B cell (primary cell): ENCODE data around the gene SAT2. TPM values are rescaled to one million over a fixed set of nuclear protein-coding genes. Genes with fewer than 3 reads are reported as not detected.

ENCODE experiments used
- ATAC-seq: fragments of 200-7000 bp; cut with Tn5 transposase; one replicate; pipeline ENCODE4 v1.10.0; 2021; ENCODE audit warnings: low read depth, mild to moderate bottlenecking, moderate number of reproducible peaks, moderate library complexity
- CTCF ChIA-PET: fragments of 350-600 bp; sonication (Branson Sonifier 250); formaldehyde crosslinking; loops from one replicate; lab custom pipeline; 2021; ENCODE audit warnings: antibody characterized with exemption, inconsistent platforms; lab: Charles Lee
- POLR2A ChIA-PET: fragments of 350-600 bp; sonication (Branson Sonifier 250); formaldehyde crosslinking; loops from one replicate; lab custom pipeline; 2021; ENCODE audit warnings: antibody characterized with exemption; lab: Charles Lee
- DNase-seq: peaks from one replicate; pipeline ENCODE4 v3.0.0; 2013
- H2AFZ ChIP-seq: 2 replicates; pipeline ENCODE4 v1.6.1; 2012; ENCODE audit warnings: mild to moderate bottlenecking, low read depth, low read length; ENCODE audit not compliant: insufficient read depth, poor library complexity, severe bottlenecking
- H3K27ac ChIP-seq, 2 donors: 1 replicate in 1 of 2; 2 replicates in 1 of 2; pipeline ENCODE4 v1.5.1; 2012 to 2013; ENCODE audit warnings: low read length in 2 of 2, mild to moderate bottlenecking in 2 of 2, moderate library complexity in 1 of 2
- H3K27me3 ChIP-seq, 4 experiments: fragments of 200-600 bp in 1 of 4; sonication (generic) in 1 of 4; replicated peaks in 1 of 4; 1 replicate in 2 of 4; 2 replicates in 2 of 4; pipeline versions ENCODE4 v1.6.1 to v1.7.0; 2013 to 2016; ENCODE audit warnings: low read length in 3 of 4, mild to moderate bottlenecking in 2 of 4, mixed read lengths in 1 of 4, moderate library complexity in 1 of 4; ENCODE audit not compliant: insufficient read depth in 4 of 4, control insufficient read depth in 3 of 4; ENCODE audit errors: control extremely low read depth in 1 of 4
- H3K36me3 ChIP-seq, 2 experiments: replicated peaks in 1 of 2; 1 replicate in 1 of 2; 2 replicates in 1 of 2; pipeline versions ENCODE4 v1.6.1 to v1.7.1; 2013; ENCODE audit warnings: low read length in 1 of 2; ENCODE audit not compliant: insufficient read depth in 2 of 2, control insufficient read depth in 1 of 2; ENCODE audit errors: control extremely low read depth in 1 of 2, extremely low read depth in 1 of 2
- H3K4me1 ChIP-seq, 2 donors: fragments of 200-600 bp in 1 of 2; sonication (generic) in 1 of 2; 1 replicate in 1 of 2; 2 replicates in 1 of 2; pipeline versions ENCODE4 v1.5.1 to v1.6.1; 2013 to 2017; ENCODE audit warnings: low read length in 2 of 2; ENCODE audit not compliant: control insufficient read depth in 2 of 2, insufficient read depth in 2 of 2
- H3K4me2 ChIP-seq: replicated peaks from 2 replicates; pipeline ENCODE3; 2012; ENCODE audit warnings: mild to moderate bottlenecking, low read depth, low read length; ENCODE audit not compliant: poor library complexity, severe bottlenecking
- H3K4me3 ChIP-seq, 5 experiments: fragments of 200-600 bp in 1 of 5; sonication (generic) in 1 of 5; 1 replicate in 3 of 5; 2 replicates in 2 of 5; pipeline versions ENCODE4 v1.5.1 to v1.7.0; 2011 to 2016; ENCODE audit warnings: low read length in 4 of 5, mild to moderate bottlenecking in 4 of 5, low read depth in 2 of 5, control low read depth in 1 of 5, moderate library complexity in 1 of 5; ENCODE audit not compliant: insufficient read depth in 1 of 5; ENCODE audit errors: control extremely low read depth in 1 of 5, extremely low read depth in 1 of 5
- H3K79me2 ChIP-seq: fragments of 200-600 bp; sonication (generic); one replicate; pipeline ENCODE4 v1.6.0; 2016; ENCODE audit warnings: low read length; ENCODE audit not compliant: control insufficient read depth, insufficient read depth
- H3K9ac ChIP-seq: fragments of 200-600 bp; sonication (generic); 2 replicates; pipeline ENCODE4 v1.6.1; 2017; ENCODE audit warnings: mild to moderate bottlenecking, low read length, moderate library complexity
- H3K9me3 ChIP-seq, 3 donors: one replicate each; pipeline versions ENCODE4 v1.6.1 to v1.7.1; 2013; ENCODE audit warnings: low read length in 2 of 3; ENCODE audit not compliant: control insufficient read depth in 2 of 3, insufficient read depth in 1 of 3; ENCODE audit errors: control extremely low read depth in 1 of 3
- H4K20me1 ChIP-seq: 2 replicates; pipeline ENCODE4 v1.6.0; 2012; ENCODE audit warnings: mild to moderate bottlenecking, low read length; ENCODE audit not compliant: insufficient read depth, control insufficient read depth, poor library complexity, severe bottlenecking
- H3K27ac Mint-ChIP-seq: one replicate; pipeline ENCODE4 v1.8.0; 2021; ENCODE audit warnings: mixed read lengths
- H3K27me3 Mint-ChIP-seq: one replicate; pipeline ENCODE4 v1.8.0; 2021; ENCODE audit warnings: mixed read lengths
- H3K4me1 Mint-ChIP-seq: one replicate; pipeline ENCODE4 v1.8.0; 2021; ENCODE audit warnings: mixed read lengths
- H3K4me3 Mint-ChIP-seq: one replicate; pipeline ENCODE4 v1.8.0; 2021; ENCODE audit warnings: mixed read lengths
- H3K9me3 Mint-ChIP-seq: one replicate; pipeline ENCODE4 v1.8.0; 2022; ENCODE audit warnings: mixed read lengths; ENCODE audit not compliant: insufficient read depth
- EZH2 ChIP-seq: IDR thresholded peaks from 2 replicates; pipeline ENCODE4 v1.6.1; 2012; ENCODE audit warnings: borderline replicate concordance, low read depth, mild to moderate bottlenecking, moderate library complexity, low read length; ENCODE audit not compliant: insufficient read depth, poor library complexity, severe bottlenecking
- WGBS: methylation state at CpG from one replicate; pipeline ENCODE4 v1.1.5; 2013; ENCODE audit warnings: missing lambda C conversion rate; ENCODE audit not compliant: insufficient coverage; 5-methylcytosine and 5-hydroxymethylcytosine counted together
- intact Hi-C: fragments of 100-400 bp; cut with micrococcal nuclease; formaldehyde crosslinking; loops from one replicate; pipeline ENCODE4 v1.10.0; 2022
- polyA plus RNA-seq: library from polyadenylated mRNA; depleted of rRNA; stranded (reverse); fragments of >200 nt; gene quantifications from 2 replicates; pipeline ENCODE4 v1.2.3, GENCODE V29; 2012
- total RNA-seq, 2 donors: library from RNA; stranded (reverse); fragments of 120-200 nt in 1 of 2; gene quantifications; 1 replicate in 1 of 2; 2 replicates in 1 of 2; pipeline versions ENCODE4 v1.2.3 to v1.2.4, GENCODE V29; 2013 to 2022
- TF ChIP-seq, protein P1 (sequence below): fragments of 200-600 bp; IDR thresholded peaks from one replicate; pipeline ENCODE4 v1.8.0; 2022; ENCODE audit warnings: antibody characterized with exemption, mild to moderate bottlenecking

SAT2 gene
- total and polyA plus RNA-seq, 2 donors (not counting 1 experiment from before 2014, with no cell fraction given) = 33.8 to 68.8 TPM

DNA sequence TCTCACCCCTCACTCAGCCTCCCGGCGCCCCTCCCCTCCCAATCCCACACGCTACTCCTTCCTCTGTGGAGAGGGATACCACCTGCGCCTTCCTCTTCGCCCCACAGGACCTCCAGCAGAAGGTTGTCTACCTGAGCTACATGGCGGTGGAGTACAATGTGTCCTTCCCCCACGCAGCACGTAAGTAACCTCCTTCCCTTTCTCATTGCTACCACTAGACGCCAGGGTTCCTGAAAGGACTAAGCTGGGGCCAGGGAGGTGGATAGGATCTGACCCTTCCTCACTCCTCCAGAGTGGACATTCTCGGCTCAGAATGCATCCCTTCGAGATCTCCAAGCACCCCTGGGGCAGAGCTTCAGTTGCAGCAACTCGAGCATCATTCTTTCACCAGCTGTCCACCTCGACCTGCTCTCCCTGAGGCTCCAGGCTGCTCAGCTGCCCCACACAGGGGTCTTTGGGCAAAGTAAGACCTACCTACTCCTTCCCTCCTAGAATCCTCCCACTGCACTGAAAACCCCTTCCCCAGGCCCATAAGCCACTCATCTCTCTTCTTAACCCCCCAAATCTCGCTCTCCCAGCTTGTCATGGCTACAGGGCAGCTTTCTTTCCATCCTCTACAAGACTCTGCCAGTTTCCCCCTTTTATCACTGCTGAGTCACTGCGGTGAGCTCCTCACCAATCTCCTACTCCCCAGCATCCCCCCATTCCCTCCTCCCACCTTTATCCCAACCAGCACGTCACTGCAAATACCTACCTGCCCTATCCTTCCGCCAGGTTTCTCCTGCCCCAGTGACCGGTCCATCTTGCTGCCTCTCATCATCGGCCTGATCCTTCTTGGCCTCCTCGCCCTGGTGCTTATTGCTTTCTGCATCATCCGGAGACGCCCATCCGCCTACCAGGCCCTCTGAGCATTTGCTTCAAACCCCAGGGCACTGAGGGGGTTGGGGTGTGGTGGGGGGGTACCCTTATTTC is 46.7 kb downstream of the SAT2 start:
- H3K27me3 ChIP-seq = no peaks in the 10 kb centered on the region
- H4K20me1 ChIP-seq = peaks cover 29% of the 10 kb centered on the region
- H3K36me3 ChIP-seq = peaks cover 9 to 40% of the 10 kb centered on the region in 2 experiments
- TF ChIP-seq, protein P1, sequence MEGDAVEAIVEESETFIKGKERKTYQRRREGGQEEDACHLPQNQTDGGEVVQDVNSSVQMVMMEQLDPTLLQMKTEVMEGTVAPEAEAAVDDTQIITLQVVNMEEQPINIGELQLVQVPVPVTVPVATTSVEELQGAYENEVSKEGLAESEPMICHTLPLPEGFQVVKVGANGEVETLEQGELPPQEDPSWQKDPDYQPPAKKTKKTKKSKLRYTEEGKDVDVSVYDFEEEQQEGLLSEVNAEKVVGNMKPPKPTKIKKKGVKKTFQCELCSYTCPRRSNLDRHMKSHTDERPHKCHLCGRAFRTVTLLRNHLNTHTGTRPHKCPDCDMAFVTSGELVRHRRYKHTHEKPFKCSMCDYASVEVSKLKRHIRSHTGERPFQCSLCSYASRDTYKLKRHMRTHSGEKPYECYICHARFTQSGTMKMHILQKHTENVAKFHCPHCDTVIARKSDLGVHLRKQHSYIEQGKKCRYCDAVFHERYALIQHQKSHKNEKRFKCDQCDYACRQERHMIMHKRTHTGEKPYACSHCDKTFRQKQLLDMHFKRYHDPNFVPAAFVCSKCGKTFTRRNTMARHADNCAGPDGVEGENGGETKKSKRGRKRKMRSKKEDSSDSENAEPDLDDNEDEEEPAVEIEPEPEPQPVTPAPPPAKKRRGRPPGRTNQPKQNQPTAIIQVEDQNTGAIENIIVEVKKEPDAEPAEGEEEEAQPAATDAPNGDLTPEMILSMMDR = no peak
- TF ChIP-seq EZH2 = no peak
- H3K79me2 ChIP-seq = peaks cover 47% of the 10 kb centered on the region
- peak overlapping the region in 1 of 2 donors; percentile 70 for H3K27ac ChIP-seq
- Mint-ChIP-seq H3K9me3 (no peaks in the 10 kb centered on the region), H3K27ac (peak overlapping the region; percentile 93), H3K27me3 (no peaks in the 10 kb centered on the region), H3K4me1 (peaks cover 77% of the 10 kb centered on the region), H3K4me3 (peak overlapping the region; percentile 67)
- H3K4me1 ChIP-seq = peaks cover 48 to 72% of the 10 kb centered on the region in 2 donors
- ATAC-seq (no peak), DNase-seq (peak; percentile 19)
- intact Hi-C loops = loop anchor here (10.0 kb wide), 1 partner anchor 536 kb away; the partner anchor contains the start of gene SLC16A11
- CTCF ChIA-PET = interaction anchor here (0.5 to 3.9 kb wide), 7 partner anchors 9 to 511 kb away, joined by 3 to 23 read pairs (median 11); partner anchors contain the start of genes FXR2, SENP3, SOX15 and TP53
- no peaks in the 10 kb centered on the region for H3K9me3 ChIP-seq
- no peak overlapping the region for H3K4me3 ChIP-seq
- H2AFZ ChIP-seq = no peak overlapping the region
- WGBS = 92% methylated on average over 18 of the region's 23 CpGs
- no peak overlapping the region for H3K9ac ChIP-seq
- POLR2A ChIA-PET = interaction anchor here (0.5 to 0.7 kb wide), 2 partner anchors 70 to 71 kb away, joined by 3 read pairs; partner anchors contain the start of gene ATP1B2
- H3K4me2 ChIP-seq = peak overlapping the region; percentile 66
